HepG2 (cell line): ENCODE measurements around the gene SLC22A23. TPM values are rescaled to one million over a fixed set of nuclear protein-coding genes. Genes with fewer than 3 reads are reported as not detected.
A peak's percentile ranks its signal among the peaks of the same experiment; 100 is the strongest.

Experiments
- AKAP8 ChIP-seq: sonication (generic); formaldehyde crosslinking; IDR thresholded peaks from 2 replicates; pipeline ENCODE4 v1.5.1; 2020; ENCODE audit warnings: mild to moderate bottlenecking, missing genetic modification reagents
- BRD4 ChIP-seq: sonication (generic); formaldehyde crosslinking; IDR thresholded peaks from 2 replicates; pipeline ENCODE4 v1.4.0; 2020; ENCODE audit warnings: missing genetic modification reagents
- DMAP1 ChIP-seq: IDR thresholded peaks from 2 replicates; pipeline ENCODE4 v1.6.1; 2016
- DR1 ChIP-seq: sonication (generic); formaldehyde crosslinking; IDR thresholded peaks from 2 replicates; pipeline ENCODE4 v1.8.0; 2021; ENCODE audit warnings: mild to moderate bottlenecking, missing genetic modification reagents, inconsistent platforms
- HNF4G ChIP-seq, 2 experiments: sonication (generic) in 1 of 2; formaldehyde crosslinking in 1 of 2; IDR thresholded peaks; 2 replicates each; pipeline versions ENCODE4 v1.4.0 to v1.6.1; 2011 to 2020; ENCODE audit warnings: borderline replicate concordance in 2 of 2, low read depth in 2 of 2, mild to moderate bottlenecking in 2 of 2, low read length in 1 of 2, missing genetic modification reagents in 1 of 2, moderate library complexity in 1 of 2
- JARID2 ChIP-seq: sonication (generic); formaldehyde crosslinking; IDR thresholded peaks from 2 replicates; pipeline ENCODE4 v1.8.1; 2023; ENCODE audit warnings: missing genetic modification reagents, inconsistent platforms; ENCODE audit not compliant: insufficient replicate concordance
- MED13 ChIP-seq: sonication (generic); formaldehyde crosslinking; IDR thresholded peaks from 2 replicates; pipeline ENCODE4 v1.5.0; 2020; ENCODE audit warnings: missing genetic modification reagents
- NFYC ChIP-seq: IDR thresholded peaks from 2 replicates; pipeline ENCODE4 v1.6.1; 2016; ENCODE audit warnings: missing genetic modification reagents, missing compliant biosample characterization
- SP1 ChIP-seq, 2 experiments: fragments of 450-650 bp in 1 of 2; sonication (generic) in 1 of 2; formaldehyde crosslinking in 1 of 2; IDR thresholded peaks; 2 replicates each; pipeline versions ENCODE4 v1.4.0 to v1.6.1; 2016 to 2020; ENCODE audit warnings: missing genetic modification reagents in 1 of 2
- TARDBP ChIP-seq: sonication (generic); formaldehyde crosslinking; IDR thresholded peaks from 2 replicates; pipeline ENCODE4 v1.8.0; 2022; ENCODE audit warnings: mild to moderate bottlenecking, missing genetic modification reagents
- TOE1 ChIP-seq: sonication (generic); formaldehyde crosslinking; IDR thresholded peaks from 2 replicates; pipeline ENCODE4 v1.4.0; 2020; ENCODE audit warnings: mild to moderate bottlenecking, missing genetic modification reagents
- WIZ ChIP-seq: sonication (generic); formaldehyde crosslinking; IDR thresholded peaks from 2 replicates; pipeline ENCODE4 v1.5.1; 2020; ENCODE audit warnings: mild to moderate bottlenecking, missing genetic modification reagents
- ZFAT ChIP-seq: sonication (generic); formaldehyde crosslinking; conservative IDR thresholded peaks from 2 replicates; pipeline ENCODE4 v1.8.1; 2023; ENCODE audit warnings: missing genetic modification reagents, inconsistent platforms
- ZKSCAN1 ChIP-seq: fragments of 150-350 bp; IDR thresholded peaks from 2 replicates; pipeline ENCODE4 v1.6.1; 2014; ENCODE audit warnings: low read length
- ZNF121 ChIP-seq: sonication (generic); formaldehyde crosslinking; IDR thresholded peaks from 2 replicates; pipeline ENCODE4 v1.5.0; 2020; ENCODE audit warnings: mild to moderate bottlenecking, missing genetic modification reagents
- ZNF264 ChIP-seq: sonication (generic); formaldehyde crosslinking; IDR thresholded peaks from 2 replicates; pipeline ENCODE4 v1.4.0; 2020; ENCODE audit warnings: missing genetic modification reagents
- ZNF30 ChIP-seq: sonication (generic); formaldehyde crosslinking; IDR thresholded peaks from 2 replicates; pipeline ENCODE4 v1.5.0; 2020; ENCODE audit warnings: mild to moderate bottlenecking, missing genetic modification reagents
- ZNF33A ChIP-seq: sonication (generic); formaldehyde crosslinking; IDR thresholded peaks from 2 replicates; pipeline ENCODE4 v1.5.1; 2020; ENCODE audit warnings: missing genetic modification reagents, mild to moderate bottlenecking, moderate library complexity, borderline replicate concordance
- ZNF382 ChIP-seq: sonication (generic); formaldehyde crosslinking; IDR thresholded peaks from 2 replicates; pipeline ENCODE4 v1.5.0; 2020; ENCODE audit warnings: missing genetic modification reagents, mild to moderate bottlenecking, borderline replicate concordance
- ZNF547 ChIP-seq: sonication (generic); formaldehyde crosslinking; IDR thresholded peaks from 2 replicates; pipeline ENCODE4 v1.5.1; 2020; ENCODE audit warnings: mild to moderate bottlenecking, missing genetic modification reagents
- ZNF605 ChIP-seq: sonication (generic); formaldehyde crosslinking; IDR thresholded peaks from 2 replicates; pipeline ENCODE4 v1.8.0; 2022; ENCODE audit warnings: mild to moderate bottlenecking, missing genetic modification reagents
- ZNF773 ChIP-seq: sonication (generic); formaldehyde crosslinking; IDR thresholded peaks from 2 replicates; pipeline ENCODE4 v1.4.0; 2020; ENCODE audit warnings: missing genetic modification reagents, borderline replicate concordance
- polyA plus RNA-seq, 8 experiments: library from polyadenylated mRNA; depleted of rRNA in 3 of 8; stranded (reverse) in 7 of 8; unstranded in 1 of 8; fragments of >200 nt; fragmentation: Illumina TruSeq in 4 of 8; extraction: Trizol in 4 of 8; gene quantifications; 2 replicates each; pipeline versions ENCODE4 v1.2.1 to v1.2.3, GENCODE V29; 2011 to 2016; ENCODE audit warnings: low read depth in 4 of 8, missing spikeins in 1 of 8, mixed read lengths in 1 of 8; ENCODE audit not compliant: insufficient read depth in 1 of 8
- total RNA-seq, 5 experiments: library from RNA; depleted of rRNA; stranded (reverse); fragments of >200 nt; fragmentation: Illumina TruSeq; extraction: Trizol; gene quantifications; 2 replicates each; pipeline ENCODE4 v1.2.3, GENCODE V29; 2016; ENCODE audit warnings: low read depth in 1 of 5
- TF ChIP-seq, protein P1 (sequence below): IDR thresholded peaks from 2 replicates; pipeline ENCODE4 v1.6.1; 2016; ENCODE audit warnings: missing compliant biosample characterization, missing genetic modification reagents, borderline replicate concordance
- TF ChIP-seq, protein P2 (sequence below): IDR thresholded peaks from 2 replicates; pipeline ENCODE4 v1.6.1; 2016; ENCODE audit warnings: mild to moderate bottlenecking
- TF ChIP-seq, protein P3 (sequence below): sonication (generic); formaldehyde crosslinking; IDR thresholded peaks from 2 replicates; pipeline ENCODE4 v1.4.0; 2020; ENCODE audit warnings: missing genetic modification reagents, borderline replicate concordance
- TF ChIP-seq, protein P4 (sequence below): IDR thresholded peaks from 2 replicates; pipeline ENCODE4 v1.6.1; 2016; ENCODE audit warnings: low read depth

Gene SLC22A23
- total and polyA plus RNA-seq, 2 of the 13 experiments (the other 11 are each of a cell fraction or from before 2014, with no cell fraction given), result 11.8 to 17.5 TPM

DNA sequence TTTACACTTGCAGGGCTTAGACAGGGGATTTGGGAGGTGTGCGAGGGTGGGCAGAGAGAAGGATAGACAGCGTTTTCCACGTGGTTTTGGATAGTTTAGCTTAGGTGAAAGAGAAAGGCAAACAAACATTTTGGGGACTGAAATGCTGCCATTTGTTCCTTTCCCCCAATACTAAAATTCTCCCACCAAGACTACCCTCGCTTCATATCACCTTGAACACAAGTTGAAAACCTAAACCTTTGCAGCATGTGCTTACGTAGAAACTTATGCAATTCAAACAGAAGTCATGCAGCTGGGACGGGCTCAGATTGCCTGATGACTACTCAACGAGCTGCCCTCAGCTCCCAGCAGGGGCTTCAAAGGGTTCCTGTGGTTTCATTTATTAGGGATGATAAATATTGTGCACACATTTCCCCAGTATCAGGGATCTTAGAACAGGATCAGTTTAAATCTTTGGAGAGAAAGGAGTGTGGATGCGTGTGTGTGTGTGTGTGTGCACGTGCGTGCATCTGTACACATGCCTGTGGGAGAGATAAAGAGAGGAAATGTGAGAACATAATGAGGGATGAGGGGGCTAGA, 77.3 kb downstream of the SLC22A23 start (continued):
- peak; percentile 7; the same call in 1 of the 2 replicates for TF ChIP-seq DMAP1 (CRISPR knock-in tag)
- TF ChIP-seq ZNF547 (CRISPR knock-in tag), result no peak
- TF ChIP-seq ZNF605 (CRISPR knock-in tag), result peak; percentile 42; the same call in 1 of the 2 replicates
- no peak for TF ChIP-seq JARID2
- TF ChIP-seq ZNF382 (CRISPR knock-in tag), result no peak
- TF ChIP-seq ZNF773, result no peak
- TF ChIP-seq, protein P1, sequence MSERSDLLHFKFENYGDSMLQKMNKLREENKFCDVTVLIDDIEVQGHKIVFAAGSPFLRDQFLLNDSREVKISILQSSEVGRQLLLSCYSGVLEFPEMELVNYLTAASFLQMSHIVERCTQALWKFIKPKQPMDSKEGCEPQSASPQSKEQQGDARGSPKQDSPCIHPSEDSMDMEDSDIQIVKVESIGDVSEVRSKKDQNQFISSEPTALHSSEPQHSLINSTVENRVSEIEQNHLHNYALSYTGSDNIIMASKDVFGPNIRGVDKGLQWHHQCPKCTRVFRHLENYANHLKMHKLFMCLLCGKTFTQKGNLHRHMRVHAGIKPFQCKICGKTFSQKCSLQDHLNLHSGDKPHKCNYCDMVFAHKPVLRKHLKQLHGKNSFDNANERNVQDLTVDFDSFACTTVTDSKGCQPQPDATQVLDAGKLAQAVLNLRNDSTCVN, result no peak
- no peak for TF ChIP-seq ZFAT
- TF ChIP-seq ZNF264, result 0 out of 2 replicates have a peak, but pooled peaks have one; percentile 26
- TF ChIP-seq WIZ (CRISPR knock-in tag), result no peak
- TF ChIP-seq, protein P2, sequence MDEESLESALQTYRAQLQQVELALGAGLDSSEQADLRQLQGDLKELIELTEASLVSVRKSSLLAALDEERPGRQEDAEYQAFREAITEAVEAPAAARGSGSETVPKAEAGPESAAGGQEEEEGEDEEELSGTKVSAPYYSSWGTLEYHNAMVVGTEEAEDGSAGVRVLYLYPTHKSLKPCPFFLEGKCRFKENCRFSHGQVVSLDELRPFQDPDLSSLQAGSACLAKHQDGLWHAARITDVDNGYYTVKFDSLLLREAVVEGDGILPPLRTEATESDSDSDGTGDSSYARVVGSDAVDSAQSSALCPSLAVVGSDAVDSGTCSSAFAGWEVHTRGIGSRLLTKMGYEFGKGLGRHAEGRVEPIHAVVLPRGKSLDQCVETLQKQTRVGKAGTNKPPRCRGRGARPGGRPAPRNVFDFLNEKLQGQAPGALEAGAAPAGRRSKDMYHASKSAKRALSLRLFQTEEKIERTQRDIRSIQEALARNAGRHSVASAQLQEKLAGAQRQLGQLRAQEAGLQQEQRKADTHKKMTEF, result no peak
- no peak for TF ChIP-seq ZKSCAN1
- peak; percentile 66; the same call in 1 of the 2 replicates for TF ChIP-seq BRD4 (CRISPR knock-in tag)
- TF ChIP-seq TARDBP (CRISPR knock-in tag), result no peak
- no peak for TF ChIP-seq ZNF33A (CRISPR knock-in tag)
- TF ChIP-seq ZNF30 (CRISPR knock-in tag), result no peak
- no peak for TF ChIP-seq NFYC (CRISPR knock-in tag)
- no peak for TF ChIP-seq DR1
- no peak for TF ChIP-seq TOE1 (CRISPR knock-in tag)
- TF ChIP-seq AKAP8 (CRISPR knock-in tag), result no peak
- TF ChIP-seq, protein P3, sequence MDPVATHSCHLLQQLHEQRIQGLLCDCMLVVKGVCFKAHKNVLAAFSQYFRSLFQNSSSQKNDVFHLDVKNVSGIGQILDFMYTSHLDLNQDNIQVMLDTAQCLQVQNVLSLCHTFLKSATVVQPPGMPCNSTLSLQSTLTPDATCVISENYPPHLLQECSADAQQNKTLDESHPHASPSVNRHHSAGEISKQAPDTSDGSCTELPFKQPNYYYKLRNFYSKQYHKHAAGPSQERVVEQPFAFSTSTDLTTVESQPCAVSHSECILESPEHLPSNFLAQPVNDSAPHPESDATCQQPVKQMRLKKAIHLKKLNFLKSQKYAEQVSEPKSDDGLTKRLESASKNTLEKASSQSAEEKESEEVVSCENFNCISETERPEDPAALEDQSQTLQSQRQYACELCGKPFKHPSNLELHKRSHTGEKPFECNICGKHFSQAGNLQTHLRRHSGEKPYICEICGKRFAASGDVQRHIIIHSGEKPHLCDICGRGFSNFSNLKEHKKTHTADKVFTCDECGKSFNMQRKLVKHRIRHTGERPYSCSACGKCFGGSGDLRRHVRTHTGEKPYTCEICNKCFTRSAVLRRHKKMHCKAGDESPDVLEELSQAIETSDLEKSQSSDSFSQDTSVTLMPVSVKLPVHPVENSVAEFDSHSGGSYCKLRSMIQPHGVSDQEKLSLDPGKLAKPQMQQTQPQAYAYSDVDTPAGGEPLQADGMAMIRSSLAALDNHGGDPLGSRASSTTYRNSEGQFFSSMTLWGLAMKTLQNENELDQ (CRISPR knock-in tag), result no peak
- TF ChIP-seq, protein P4, sequence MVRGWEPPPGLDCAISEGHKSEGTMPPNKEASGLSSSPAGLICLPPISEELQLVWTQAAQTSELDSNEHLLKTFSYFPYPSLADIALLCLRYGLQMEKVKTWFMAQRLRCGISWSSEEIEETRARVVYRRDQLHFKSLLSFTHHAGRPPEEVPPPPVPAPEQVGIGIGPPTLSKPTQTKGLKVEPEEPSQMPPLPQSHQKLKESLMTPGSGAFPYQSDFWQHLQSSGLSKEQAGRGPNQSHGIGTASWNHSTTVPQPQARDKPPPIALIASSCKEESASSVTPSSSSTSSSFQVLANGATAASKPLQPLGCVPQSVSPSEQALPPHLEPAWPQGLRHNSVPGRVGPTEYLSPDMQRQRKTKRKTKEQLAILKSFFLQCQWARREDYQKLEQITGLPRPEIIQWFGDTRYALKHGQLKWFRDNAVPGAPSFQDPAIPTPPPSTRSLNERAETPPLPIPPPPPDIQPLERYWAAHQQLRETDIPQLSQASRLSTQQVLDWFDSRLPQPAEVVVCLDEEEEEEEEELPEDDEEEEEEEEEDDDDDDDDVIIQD (CRISPR knock-in tag), result no peak
- TF ChIP-seq ZNF121, result no peak
- no peak for TF ChIP-seq HNF4G (IDR thresholded peaks at IDR 0.05; ENCODE audit: borderline replicate concordance, low read depth, low read length)
- no peak for TF ChIP-seq HNF4G (CRISPR knock-in tag; IDR thresholded peaks at IDR 0.05; ENCODE audit: borderline replicate concordance, low read depth)
- no peak for TF ChIP-seq MED13 (CRISPR knock-in tag)
- TF ChIP-seq SP1 (IDR thresholded peaks at IDR 0.05), result no peak
- no peak for TF ChIP-seq SP1 (CRISPR knock-in tag; IDR thresholded peaks at IDR 0.05)
